OCI-LY1 (cell line): ENCODE measurements around the gene UBE2F.

ENCODE experiments used
- CTCF ChIP-seq: fragments of 200-600 bp; sonication (generic), shearing (Covaris generic); IDR thresholded peaks from 2 replicates; pipeline ENCODE4 v1.5.1; 2017; ENCODE audit warnings: mild to moderate bottlenecking, antibody characterized with exemption, low read length, moderate library complexity, mixed read lengths
- EZH2 ChIP-seq: fragments of 200-600 bp; sonication (generic), shearing (Covaris generic); IDR thresholded peaks from 2 replicates; pipeline ENCODE4 v1.8.0; 2017; ENCODE audit warnings: borderline replicate concordance, mixed run types, mild to moderate bottlenecking, antibody characterized with exemption, low read length, moderate library complexity, mixed read lengths

GRCh38 chr2:237917696-237918374, 49.0 kb upstream of the UBE2F start:
- TF ChIP-seq CTCF (no peak), EZH2 (no peak)
